Gastroesophageal sphincter (tissue), 3 donors: ENCODE data around the gene AFF2.

ENCODE experiments used
- CTCF ChIP-seq, 4 experiments: fragments of 200-600 bp in 2 of 4; fragments of 450-650 bp in 2 of 4; sonication (generic) in 1 of 4; IDR thresholded peaks; one replicate each; pipeline ENCODE4 v1.5.1; 2017 to 2019; ENCODE audit warnings: antibody characterized with exemption in 4 of 4, mild to moderate bottlenecking in 2 of 4, moderate library complexity in 2 of 4
- POLR2A ChIP-seq, 2 donors: fragments of 450-650 bp; IDR thresholded peaks; one replicate each; pipeline ENCODE4 v1.6.1; 2017; ENCODE audit warnings: antibody characterized with exemption in 2 of 2, mild to moderate bottlenecking in 2 of 2, moderate library complexity in 1 of 2
- POLR2AphosphoS5 ChIP-seq: sonication (generic); formaldehyde crosslinking; IDR thresholded peaks from one replicate; pipeline ENCODE4 v1.6.1; 2017; ENCODE audit warnings: antibody characterized with exemption

- TF ChIP-seq CTCF (IDR thresholded peaks at IDR 0.05) (no peak), POLR2AphosphoS5 (no peak), POLR2A (IDR thresholded peaks at IDR 0.05) (no peak)
These were observed 325.3 kb downstream of the AFF2 start for GRCh38 chrX:148825696-148826095.
